Progenitor cell of endocrine pancreas (in vitro differentiated cells): ENCODE data around the gene SSNA1. TPM values are rescaled to one million over a fixed set of nuclear protein-coding genes. Genes with fewer than 3 reads are reported as not detected.

Experiments
- DNase-seq: peaks from one replicate; pipeline ENCODE4 v3.0.0; 2021; ENCODE audit warnings: low spot score; ENCODE audit not compliant: unreplicated experiment
- H3K27ac Mint-ChIP-seq: 2 replicates; pipeline ENCODE4 v1.8.0; 2021; ENCODE audit warnings: mild to moderate bottlenecking, moderate library complexity, mixed read lengths
- H3K27me3 Mint-ChIP-seq: 2 replicates; pipeline ENCODE4 v1.8.0; 2021; ENCODE audit warnings: mixed read lengths
- H3K36me3 Mint-ChIP-seq: 2 replicates; pipeline ENCODE4 v1.8.0; 2022; ENCODE audit warnings: mixed read lengths; ENCODE audit not compliant: insufficient read depth
- H3K4me1 Mint-ChIP-seq: 2 replicates; pipeline ENCODE4 v1.8.0; 2021; ENCODE audit warnings: low read depth, mixed read lengths
- H3K4me3 Mint-ChIP-seq: 2 replicates; pipeline ENCODE4 v1.8.0; 2021; ENCODE audit warnings: low read depth, mild to moderate bottlenecking, moderate library complexity, mixed read lengths
- H3K9me3 Mint-ChIP-seq: 2 replicates; pipeline ENCODE4 v1.8.0; 2021; ENCODE audit warnings: low read depth, mixed read lengths
- CTCF ChIP-seq: fragments of 200-600 bp; sonication (generic); IDR thresholded peaks from one replicate; pipeline ENCODE4 v1.5.0; 2021; ENCODE audit warnings: antibody characterized with exemption, mild to moderate bottlenecking; ENCODE audit not compliant: unreplicated experiment
- total RNA-seq: library from RNA; stranded (reverse); gene quantifications from 2 replicates; pipeline ENCODE4 v1.2.1, GENCODE V29; 2021

SSNA1 gene
- total RNA-seq, 1 donor from 2014 or later, result 52.5 TPM

- peaks cover 69% of the 10 kb centered on the region for H3K27me3 Mint-ChIP-seq
- no peak for DNase-seq
- no peaks in the 10 kb centered on the region for H3K9me3 Mint-ChIP-seq
- H3K36me3 Mint-ChIP-seq, result no peaks in the 10 kb centered on the region
- no peak for TF ChIP-seq CTCF
- no peak overlapping the region for H3K4me3 Mint-ChIP-seq
- no peak overlapping the region for H3K27ac Mint-ChIP-seq
- no peaks in the 10 kb centered on the region for H3K4me1 Mint-ChIP-seq
Measured at GRCh38 chr9:137161558-137162486, 26.7 kb upstream of the SSNA1 start.

GRCh38 chr9:137162505-137163364 lies 25.7 kb upstream of the SSNA1 start:
- Mint-ChIP-seq H3K4me1 (no peaks in the 10 kb centered on the region), H3K9me3 (no peaks in the 10 kb centered on the region), H3K36me3 (no peaks in the 10 kb centered on the region), H3K27ac (no peak overlapping the region), H3K27me3 (peaks cover 64% of the 10 kb centered on the region), H3K4me3 (peak overlapping the region; percentile 33)
- no peak for DNase-seq
- no peak for TF ChIP-seq CTCF

GRCh38 chr9:137163365-137163715 lies 25.1 kb upstream of the SSNA1 start:
- no peak overlapping the region for H3K4me3 Mint-ChIP-seq
- no peaks in the 10 kb centered on the region for H3K4me1 Mint-ChIP-seq
- H3K27ac Mint-ChIP-seq, result no peak overlapping the region
- TF ChIP-seq CTCF, result no peak
- no peaks in the 10 kb centered on the region for H3K9me3 Mint-ChIP-seq
- DNase-seq, result no peak
- peaks cover 58% of the 10 kb centered on the region for H3K27me3 Mint-ChIP-seq
- no peaks in the 10 kb centered on the region for H3K36me3 Mint-ChIP-seq

GRCh38 chr9:137163805-137164204 lies 24.7 kb upstream of the SSNA1 start:
- DNase-seq, result no peak
- Mint-ChIP-seq H3K36me3 (no peaks in the 10 kb centered on the region), H3K27me3 (peaks cover 54% of the 10 kb centered on the region), H3K4me3 (no peak overlapping the region), H3K9me3 (no peaks in the 10 kb centered on the region), H3K4me1 (no peaks in the 10 kb centered on the region), H3K27ac (no peak overlapping the region)
- TF ChIP-seq CTCF, result no peak

GRCh38 chr9:137164370-137165249 lies 23.9 kb upstream of the SSNA1 start:
- DNase-seq, result no peak
- H3K9me3 Mint-ChIP-seq, result no peaks in the 10 kb centered on the region
- no peak for TF ChIP-seq CTCF
- H3K4me3 Mint-ChIP-seq, result no peak overlapping the region
- H3K4me1 Mint-ChIP-seq, result no peaks in the 10 kb centered on the region
- H3K36me3 Mint-ChIP-seq, result no peaks in the 10 kb centered on the region
- no peak overlapping the region for H3K27ac Mint-ChIP-seq
- peaks cover 46% of the 10 kb centered on the region for H3K27me3 Mint-ChIP-seq
